ENCODE data around the gene SPAG16.

DNA sequence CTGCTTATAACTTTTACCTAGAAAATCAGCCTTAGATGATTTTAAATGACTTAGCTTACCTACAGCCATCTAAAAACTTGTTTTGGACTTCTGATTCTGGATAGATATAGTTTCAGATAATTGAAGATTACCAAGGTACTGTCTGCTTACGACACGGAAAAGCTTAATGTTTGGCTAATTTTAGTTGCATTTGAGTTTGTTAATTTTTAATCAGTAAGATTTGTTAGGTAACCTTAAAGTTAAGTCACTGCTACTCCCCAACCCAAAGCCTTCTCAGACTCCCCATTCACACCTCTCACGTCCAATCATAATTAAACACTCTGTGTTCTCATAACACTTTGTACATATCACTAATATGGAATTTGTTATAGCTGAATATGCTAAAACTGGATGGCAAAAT, 936.0 kb downstream of the SPAG16 start:
- no peak for TF ChIP-seq EZH2phosphoT487 (IDR thresholded peaks at IDR 0.05; ENCODE audit: borderline replicate concordance)
- TF ChIP-seq, protein P1, sequence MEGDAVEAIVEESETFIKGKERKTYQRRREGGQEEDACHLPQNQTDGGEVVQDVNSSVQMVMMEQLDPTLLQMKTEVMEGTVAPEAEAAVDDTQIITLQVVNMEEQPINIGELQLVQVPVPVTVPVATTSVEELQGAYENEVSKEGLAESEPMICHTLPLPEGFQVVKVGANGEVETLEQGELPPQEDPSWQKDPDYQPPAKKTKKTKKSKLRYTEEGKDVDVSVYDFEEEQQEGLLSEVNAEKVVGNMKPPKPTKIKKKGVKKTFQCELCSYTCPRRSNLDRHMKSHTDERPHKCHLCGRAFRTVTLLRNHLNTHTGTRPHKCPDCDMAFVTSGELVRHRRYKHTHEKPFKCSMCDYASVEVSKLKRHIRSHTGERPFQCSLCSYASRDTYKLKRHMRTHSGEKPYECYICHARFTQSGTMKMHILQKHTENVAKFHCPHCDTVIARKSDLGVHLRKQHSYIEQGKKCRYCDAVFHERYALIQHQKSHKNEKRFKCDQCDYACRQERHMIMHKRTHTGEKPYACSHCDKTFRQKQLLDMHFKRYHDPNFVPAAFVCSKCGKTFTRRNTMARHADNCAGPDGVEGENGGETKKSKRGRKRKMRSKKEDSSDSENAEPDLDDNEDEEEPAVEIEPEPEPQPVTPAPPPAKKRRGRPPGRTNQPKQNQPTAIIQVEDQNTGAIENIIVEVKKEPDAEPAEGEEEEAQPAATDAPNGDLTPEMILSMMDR (conservative IDR thresholded peaks at IDR 0.05; ENCODE audit: low read length), result no peak
